Tibial nerve (tissue), 4 donors: Measurements from ENCODE around the gene VMP1.

Experiments used
- CTCF ChIP-seq, 5 experiments: fragments of 200-600 bp in 3 of 5; fragments of 450-650 bp in 2 of 5; sonication (generic) in 3 of 5; IDR thresholded peaks; one replicate each; pipeline ENCODE4 v1.5.1; 2016 to 2019; ENCODE audit warnings: antibody characterized with exemption in 5 of 5, mild to moderate bottlenecking in 3 of 5, moderate library complexity in 2 of 5
- EP300 ChIP-seq, 2 donors: sonication (generic); formaldehyde crosslinking; IDR thresholded peaks; one replicate each; pipeline ENCODE4 v1.6.1; 2017; ENCODE audit warnings: antibody characterized with exemption in 2 of 2, mild to moderate bottlenecking in 1 of 2
- POLR2A ChIP-seq, 2 donors: fragments of 450-650 bp; IDR thresholded peaks; one replicate each; pipeline ENCODE4 v1.6.1; 2017; ENCODE audit warnings: antibody characterized with exemption in 2 of 2, mild to moderate bottlenecking in 2 of 2, moderate library complexity in 2 of 2

- no peak for TF ChIP-seq CTCF (IDR thresholded peaks at IDR 0.05)
- no peak for TF ChIP-seq EP300 (IDR thresholded peaks at IDR 0.05)
- TF ChIP-seq POLR2A (IDR thresholded peaks at IDR 0.05) = no peak
These were observed 149.7 kb downstream of the VMP1 start for GRCh38 chr17:59856859-59857794.
